Naive thymus-derived CD4-positive, alpha-beta T cell (primary cell): ENCODE results near the gene RASSF5. TPM values are rescaled to one million over a fixed set of nuclear protein-coding genes. Genes with fewer than 3 reads are reported as not detected.

Experiments
- ATAC-seq: fragments of 150-1000 bp; cut with Tn5 transposase; 2 replicates; pipeline ENCODE4 v1.10.0; 2021; ENCODE audit warnings: mild to moderate bottlenecking, moderate library complexity
- CTCF ChIA-PET: fragments of 350-600 bp; sonication (Branson Sonifier 250); formaldehyde crosslinking; loops from one replicate; lab custom pipeline; 2021; ENCODE audit warnings: antibody characterized with exemption; lab: Charles Lee
- POLR2A ChIA-PET: fragments of 350-600 bp; sonication (Branson Sonifier 250); formaldehyde crosslinking; loops from one replicate; lab custom pipeline; 2021; ENCODE audit warnings: antibody characterized with exemption, inconsistent platforms; lab: Charles Lee
- DNase-seq, 9 donors: peaks; one replicate each; pipeline versions ENCODE4 v3.0.0 to v3.0.0-alpha.2; 2020 to 2022; ENCODE audit warnings: mixed read lengths in 1 of 9
- H3K27ac ChIP-seq: one replicate; pipeline ENCODE4 v1.7.0; 2013; ENCODE audit warnings: mild to moderate bottlenecking, low read depth, low read length, moderate library complexity
- H3K27me3 ChIP-seq, 2 donors: one replicate each; pipeline ENCODE4 v1.7.0; 2013; ENCODE audit warnings: low read length in 2 of 2, mild to moderate bottlenecking in 2 of 2, moderate library complexity in 2 of 2; ENCODE audit not compliant: control insufficient read depth in 2 of 2, insufficient read depth in 2 of 2
- H3K36me3 ChIP-seq, 3 experiments: 1 replicate in 2 of 3; 2 replicates in 1 of 3; pipeline ENCODE4 v1.7.0; 2013; ENCODE audit warnings: low read length in 3 of 3, mild to moderate bottlenecking in 3 of 3, moderate library complexity in 1 of 3; ENCODE audit not compliant: insufficient read depth in 3 of 3, control insufficient read depth in 2 of 3
- H3K4me1 ChIP-seq, 2 donors: one replicate each; pipeline ENCODE4 v1.7.0; 2013; ENCODE audit warnings: low read length in 2 of 2, mild to moderate bottlenecking in 2 of 2, moderate library complexity in 1 of 2; ENCODE audit not compliant: control insufficient read depth in 2 of 2, insufficient read depth in 2 of 2
- H3K4me3 ChIP-seq: 2 replicates; pipeline ENCODE4 v1.7.0; 2013; ENCODE audit warnings: mild to moderate bottlenecking, low read length
- H3K9me3 ChIP-seq, 3 experiments: 1 replicate in 2 of 3; 2 replicates in 1 of 3; pipeline ENCODE4 v1.7.0; 2013; ENCODE audit warnings: low read length in 3 of 3; ENCODE audit not compliant: control insufficient read depth in 2 of 3
- H3K27ac Mint-ChIP-seq, 9 donors: one replicate each; pipeline ENCODE4 v1.8.0; 2020 to 2022; ENCODE audit warnings: mixed read lengths in 9 of 9, mild to moderate bottlenecking in 8 of 9, moderate library complexity in 5 of 9, inconsistent platforms in 2 of 9
- H3K27me3 Mint-ChIP-seq, 5 donors: one replicate each; pipeline ENCODE4 v1.8.0; 2021 to 2022; ENCODE audit warnings: mixed read lengths in 5 of 5, mild to moderate bottlenecking in 1 of 5
- H3K36me3 Mint-ChIP-seq, 5 donors: one replicate each; pipeline ENCODE4 v1.8.0; 2020 to 2022; ENCODE audit warnings: mixed read lengths in 5 of 5, mild to moderate bottlenecking in 3 of 5, inconsistent platforms in 1 of 5
- H3K4me1 Mint-ChIP-seq, 7 donors: one replicate each; pipeline ENCODE4 v1.8.0; 2020 to 2022; ENCODE audit warnings: mixed read lengths in 7 of 7, mild to moderate bottlenecking in 3 of 7, inconsistent platforms in 1 of 7
- H3K4me3 Mint-ChIP-seq, 10 donors: one replicate each; pipeline ENCODE4 v1.8.0; 2020 to 2022; ENCODE audit warnings: mild to moderate bottlenecking in 10 of 10, mixed read lengths in 10 of 10, moderate library complexity in 6 of 10, inconsistent platforms in 2 of 10
- H3K9me3 Mint-ChIP-seq, 11 donors: one replicate each; pipeline ENCODE4 v1.8.0; 2020 to 2022; ENCODE audit warnings: mixed read lengths in 11 of 11, mild to moderate bottlenecking in 4 of 11, inconsistent platforms in 1 of 11, moderate library complexity in 1 of 11
- intact Hi-C, 2 donors: fragments of 100-400 bp; cut with micrococcal nuclease; formaldehyde crosslinking; loops; one replicate each; pipeline ENCODE4 v1.15.1; 2023
- polyA plus RNA-seq, 2 donors: library from polyadenylated mRNA; unstranded; fragments of 300-500 nt; fragmentation: Illumina TruSeq; gene quantifications; one replicate each; pipeline ENCODE4 v1.2.3, GENCODE V29; 2021
- total RNA-seq, 6 experiments: library from RNA in 5 of 6; stranded (reverse) in 5 of 6; gene quantifications; 1 replicate in 5 of 6; 2 replicates in 1 of 6; pipeline ENCODE4 v1.2.3 and lab custom pipeline; 2021 to 2026

RASSF5 gene
- total and polyA plus RNA-seq, 7 experiments from 2014 or later, result 155 to 416 (median 227) TPM

GRCh38 chr1:206538901-206539640 is 31.7 kb downstream of the RASSF5 start:
- ChIA-PET POLR2A (no interaction called here), CTCF (no interaction called here)
- Mint-ChIP-seq H3K4me1 (peaks cover 0 to 6% (median 0%) of the 10 kb centered on the region in 7 donors), H3K27ac (no peak overlapping the region), H3K9me3 (no peaks in the 10 kb centered on the region), H3K4me3 (no peak overlapping the region), H3K27me3 (no peaks in the 10 kb centered on the region), H3K36me3 (peaks cover 0 to 1% (median 0%) of the 10 kb centered on the region in 5 donors)
- ATAC-seq, result no peak
- no peaks in the 10 kb centered on the region for H3K36me3 ChIP-seq
- no peak overlapping the region for H3K27ac ChIP-seq
- DNase-seq, result no peak
- H3K9me3 ChIP-seq, result no peaks in the 10 kb centered on the region
- no peaks in the 10 kb centered on the region for H3K27me3 ChIP-seq
- no peak overlapping the region for H3K4me3 ChIP-seq
- intact Hi-C loops, result no loop called here
- H3K4me1 ChIP-seq, result no peaks in the 10 kb centered on the region

- CTCF ChIA-PET, result interaction anchor here (1.3 to 2.4 kb wide), 3 partner anchors 43 to 78 kb away, joined by 3 to 10 read pairs (median 6); no protein-coding TSS in a partner anchor
- H3K27ac ChIP-seq, result no peak overlapping the region
- POLR2A ChIA-PET, result interaction anchor here (0.6 to 1.0 kb wide), 3 partner anchors 48 to 249 kb away, joined by 3 to 5 read pairs (median 3); no protein-coding TSS in a partner anchor
- Mint-ChIP-seq H3K27me3 (no peaks in the 10 kb centered on the region), H3K4me3 (no peak overlapping the region), H3K27ac (peak overlapping the region in 1 of 9 donors; percentile 14), H3K4me1 (peaks cover 6 to 12% (median 7%) of the 10 kb centered on the region in 7 donors), H3K9me3 (no peaks in the 10 kb centered on the region), H3K36me3 (peaks cover 0 to 1% (median 0%) of the 10 kb centered on the region in 5 donors)
- no peaks in the 10 kb centered on the region for H3K9me3 ChIP-seq
- H3K27me3 ChIP-seq, result no peaks in the 10 kb centered on the region
- peaks cover 4 to 5% of the 10 kb centered on the region in 2 donors for H3K4me1 ChIP-seq
- intact Hi-C loops, result no loop called here
- ATAC-seq, result no peak
- no peaks in the 10 kb centered on the region for H3K36me3 ChIP-seq
- no peak for DNase-seq
- no peak overlapping the region for H3K4me3 ChIP-seq
These were observed 32.9 kb downstream of the RASSF5 start for GRCh38 chr1:206540044-206540780.

- intact Hi-C loops, result no loop called here
- H3K36me3 ChIP-seq, result no peaks in the 10 kb centered on the region
- ATAC-seq, result no peak
- CTCF ChIA-PET, result interaction anchor here (1.3 to 2.4 kb wide), 4 partner anchors 42 to 79 kb away, joined by 3 to 10 read pairs (median 4); partner anchors contain the start of gene IKBKE
- POLR2A ChIA-PET, result interaction anchor here (1.2 kb wide), 1 partner anchor 12 kb away, joined by 3 read pairs; no protein-coding TSS in a partner anchor
- no peak overlapping the region for H3K27ac Mint-ChIP-seq
- no peak overlapping the region for H3K4me3 ChIP-seq
- H3K27me3 ChIP-seq, result no peaks in the 10 kb centered on the region
- no peak for DNase-seq
- H3K4me3 Mint-ChIP-seq, result no peak overlapping the region
- H3K27ac ChIP-seq, result no peak overlapping the region
- H3K4me1 Mint-ChIP-seq, result peaks cover 10 to 18% (median 13%) of the 10 kb centered on the region in 7 donors
- no peaks in the 10 kb centered on the region for H3K9me3 ChIP-seq
- no peaks in the 10 kb centered on the region for H3K9me3 Mint-ChIP-seq
- peaks cover 0 to 1% (median 0%) of the 10 kb centered on the region in 5 donors for H3K36me3 Mint-ChIP-seq
- H3K27me3 Mint-ChIP-seq, result no peaks in the 10 kb centered on the region
- peaks cover 4 to 9% of the 10 kb centered on the region in 2 donors for H3K4me1 ChIP-seq
These were observed 34.0 kb downstream of the RASSF5 start for GRCh38 chr1:206541236-206541833.

- H3K27ac Mint-ChIP-seq, result peak overlapping the region in 7 of 9 donors; percentile 17 to 63 (median 49)
These were observed 37.4 kb downstream of the RASSF5 start for GRCh38 chr1:206544562-206545257.

GRCh38 chr1:206545351-206545750 is 38.0 kb downstream of the RASSF5 start:
- peaks cover 0 to 3% (median 0%) of the 10 kb centered on the region in 5 donors for H3K36me3 Mint-ChIP-seq
- peak overlapping the region in 5 of 9 donors; percentile 17 to 62 (median 43) for H3K27ac Mint-ChIP-seq
- no peaks in the 10 kb centered on the region for H3K36me3 ChIP-seq
- ChIA-PET POLR2A (interaction anchor here (0.6 to 3.8 kb wide), 15 partner anchors 11 to 378 kb away, joined by 3 to 37 read pairs (median 5); partner anchors contain the start of gene EIF2D), CTCF (interaction anchor here (0.6 to 4.9 kb wide), 29 partner anchors 9 to 437 kb away, joined by 3 to 130 read pairs (median 6); partner anchors contain the start of genes DYRK3, EIF2D and IKBKE)
- intact Hi-C loops, result loop anchor here (1.0 to 5.0 kb wide), 9 partner anchors 14 to 437 kb away; partner anchors contain the start of genes EIF2D (in 1 of the 2) and RASSF5 (in 1 of the 2)
- H3K4me3 Mint-ChIP-seq, result peak overlapping the region in 1 of 10 donors; percentile 22
- H3K9me3 ChIP-seq, result no peaks in the 10 kb centered on the region
- peaks cover 12 to 30% (median 20%) of the 10 kb centered on the region in 7 donors for H3K4me1 Mint-ChIP-seq
- DNase-seq (no peak), ATAC-seq (no peak)
- H3K9me3 Mint-ChIP-seq, result no peaks in the 10 kb centered on the region
- no peaks in the 10 kb centered on the region for H3K27me3 Mint-ChIP-seq
- no peaks in the 10 kb centered on the region for H3K27me3 ChIP-seq
- H3K4me1 ChIP-seq, result peaks cover 4 to 11% of the 10 kb centered on the region in 2 donors
- H3K27ac ChIP-seq, result no peak overlapping the region
- H3K4me3 ChIP-seq, result no peak overlapping the region

More at GRCh38 chr1:206544562-206545257, 37.4 kb downstream of the RASSF5 start:
- Mint-ChIP-seq H3K9me3 (no peaks in the 10 kb centered on the region), H3K4me3 (no peak overlapping the region), H3K27me3 (no peaks in the 10 kb centered on the region), H3K36me3 (peaks cover 0 to 3% (median 0%) of the 10 kb centered on the region in 5 donors), H3K4me1 (peaks cover 12 to 26% (median 19%) of the 10 kb centered on the region in 7 donors)
- intact Hi-C loops, result loop anchor here (1.0 to 5.0 kb wide), 10 partner anchors 8 to 438 kb away; partner anchors contain the start of genes EIF2D (in 1 of the 2) and RASSF5 (in 1 of the 2)
- no peaks in the 10 kb centered on the region for H3K36me3 ChIP-seq
- DNase-seq, result peak; percentile 58 to 86 (median 77)
- no peak overlapping the region for H3K4me3 ChIP-seq
- peak; percentile 94 for ATAC-seq
- ChIA-PET CTCF (interaction anchor here (0.6 to 4.9 kb wide), 28 partner anchors 9 to 294 kb away, joined by 3 to 130 read pairs (median 6); partner anchors contain the start of genes DYRK3, EIF2D and IKBKE), POLR2A (interaction anchor here (0.6 to 3.8 kb wide), 12 partner anchors 12 to 75 kb away, joined by 3 to 37 read pairs (median 6); no protein-coding TSS in a partner anchor)
- no peaks in the 10 kb centered on the region for H3K9me3 ChIP-seq
- peaks cover 4 to 9% of the 10 kb centered on the region in 2 donors for H3K4me1 ChIP-seq
- H3K27ac ChIP-seq, result no peak overlapping the region
- no peaks in the 10 kb centered on the region for H3K27me3 ChIP-seq
